Choroid plexus epithelial cell (primary cell): ENCODE measurements around the gene WDR49.

Experiments used
- DNase-seq: peaks from one replicate; pipeline ENCODE4 v3.0.0-alpha.2; 2010; ENCODE audit warnings: low read depth
- H3K4me3 ChIP-seq: 2 replicates; pipeline ENCODE4 v1.5.1; 2011; ENCODE audit warnings: low read depth, mild to moderate bottlenecking, control low read depth, low read length, moderate library complexity
- TF ChIP-seq, protein P1 (sequence below): conservative IDR thresholded peaks from 2 replicates; pipeline ENCODE4 v1.5.1; 2011; ENCODE audit warnings: low read depth, mild to moderate bottlenecking, control low read depth, inconsistent platforms, low read length, moderate library complexity

WDR49 gene

DNA sequence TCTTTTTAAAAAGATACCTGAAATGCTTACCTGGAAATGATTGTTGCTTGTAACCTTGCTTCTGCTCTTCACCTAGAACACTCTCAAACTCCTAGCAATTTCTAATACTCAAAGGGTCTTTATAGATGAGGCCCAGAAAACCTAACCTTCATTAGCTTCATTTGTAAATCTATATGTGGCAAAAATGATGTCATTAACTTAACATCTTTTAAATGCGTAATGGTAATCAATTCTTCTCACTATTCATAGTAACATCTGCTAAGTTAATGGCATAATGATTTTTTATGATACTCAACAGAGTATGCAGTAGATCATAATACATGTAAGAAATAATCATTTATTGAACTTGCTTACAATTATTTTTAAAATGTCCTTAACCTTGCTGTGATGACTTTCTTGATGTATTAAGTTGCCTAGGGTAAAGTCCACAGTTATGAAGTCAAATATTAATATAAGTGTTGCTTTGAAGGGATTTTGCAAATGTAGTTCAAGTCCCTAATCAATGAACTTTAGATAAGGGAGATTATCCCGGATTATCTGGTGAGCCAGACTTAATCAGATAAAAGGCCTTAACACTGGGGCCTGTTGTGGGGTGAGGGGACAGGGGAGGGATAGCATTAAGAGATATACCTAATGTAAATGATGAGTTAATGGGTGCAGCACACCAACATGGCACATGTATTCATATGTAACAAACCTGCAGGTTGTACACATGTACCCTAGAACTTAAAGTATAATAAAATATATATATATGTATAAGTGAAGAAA lies 169.8 kb downstream of the WDR49 start:
- TF ChIP-seq, protein P1, sequence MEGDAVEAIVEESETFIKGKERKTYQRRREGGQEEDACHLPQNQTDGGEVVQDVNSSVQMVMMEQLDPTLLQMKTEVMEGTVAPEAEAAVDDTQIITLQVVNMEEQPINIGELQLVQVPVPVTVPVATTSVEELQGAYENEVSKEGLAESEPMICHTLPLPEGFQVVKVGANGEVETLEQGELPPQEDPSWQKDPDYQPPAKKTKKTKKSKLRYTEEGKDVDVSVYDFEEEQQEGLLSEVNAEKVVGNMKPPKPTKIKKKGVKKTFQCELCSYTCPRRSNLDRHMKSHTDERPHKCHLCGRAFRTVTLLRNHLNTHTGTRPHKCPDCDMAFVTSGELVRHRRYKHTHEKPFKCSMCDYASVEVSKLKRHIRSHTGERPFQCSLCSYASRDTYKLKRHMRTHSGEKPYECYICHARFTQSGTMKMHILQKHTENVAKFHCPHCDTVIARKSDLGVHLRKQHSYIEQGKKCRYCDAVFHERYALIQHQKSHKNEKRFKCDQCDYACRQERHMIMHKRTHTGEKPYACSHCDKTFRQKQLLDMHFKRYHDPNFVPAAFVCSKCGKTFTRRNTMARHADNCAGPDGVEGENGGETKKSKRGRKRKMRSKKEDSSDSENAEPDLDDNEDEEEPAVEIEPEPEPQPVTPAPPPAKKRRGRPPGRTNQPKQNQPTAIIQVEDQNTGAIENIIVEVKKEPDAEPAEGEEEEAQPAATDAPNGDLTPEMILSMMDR, result no peak
- DNase-seq, result no peak
- H3K4me3 ChIP-seq, result no peak overlapping the region

DNA sequence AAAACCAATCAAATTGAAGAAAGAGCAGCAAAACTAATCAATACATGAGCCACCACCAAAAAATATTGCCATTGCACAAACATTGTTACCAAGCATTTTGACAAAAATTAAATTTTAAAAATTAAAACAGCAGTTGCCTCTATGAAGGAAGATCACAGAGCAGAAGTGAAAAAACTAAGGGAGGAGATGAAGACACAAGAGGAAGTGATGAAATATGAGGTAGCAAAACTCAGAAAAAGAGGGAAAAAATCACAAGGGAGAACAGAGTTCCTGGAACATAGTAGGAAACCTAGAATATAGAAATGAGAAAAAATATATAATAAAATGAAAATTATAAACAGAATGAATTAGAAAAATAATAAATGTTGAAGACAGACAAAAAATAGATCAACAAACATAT lies 172.6 kb downstream of the WDR49 start:
- TF ChIP-seq, protein P1, result no peak
- DNase-seq, result no peak
- no peak overlapping the region for H3K4me3 ChIP-seq

DNA sequence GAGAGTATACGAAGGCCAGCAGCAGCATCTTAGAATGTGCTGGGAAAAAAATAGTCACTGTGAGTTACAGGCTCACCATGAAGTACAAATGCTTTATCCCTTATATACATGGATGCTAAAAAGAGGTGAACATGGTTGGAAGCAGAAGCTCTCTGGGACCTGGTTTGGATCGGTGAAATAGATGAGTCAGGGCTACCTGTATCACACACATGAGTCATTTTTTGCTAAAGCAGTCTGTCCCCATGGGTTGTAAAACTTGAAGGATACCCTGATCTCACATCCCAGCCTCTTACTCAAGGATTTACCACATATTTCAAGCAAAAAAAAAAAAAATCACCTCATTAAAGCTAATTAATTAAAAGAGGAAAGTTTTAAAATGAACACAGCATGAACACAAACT lies 173.0 kb downstream of the WDR49 start:
- no peak overlapping the region for H3K4me3 ChIP-seq
- TF ChIP-seq, protein P1, result no peak
- no peak for DNase-seq

DNA sequence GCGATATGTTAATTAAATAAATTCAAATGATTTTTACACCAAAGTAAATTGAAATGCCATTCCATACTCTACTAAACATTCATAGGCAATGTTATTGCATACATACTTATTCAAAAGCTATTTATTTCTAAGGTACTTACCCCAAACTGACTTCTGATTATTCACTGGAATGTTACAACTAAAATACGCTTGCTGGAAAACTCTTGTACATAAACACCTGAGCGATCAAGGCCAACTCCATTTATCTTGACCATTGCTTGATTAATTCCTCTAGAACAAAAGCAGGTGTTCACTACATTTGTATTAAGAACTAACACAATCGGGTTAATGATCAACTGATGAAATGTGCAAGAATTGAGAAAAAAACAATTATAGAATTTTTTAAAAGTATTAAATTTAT lies 179.9 kb downstream of the WDR49 start, which contains the start of gene SERPINI2:
Gene SERPINI2 (minus strand): TSS at position 180 of the 400 bp plus-strand sequence. CDS start 2,208 bp downstream, outside the sequence.
- H3K4me3 ChIP-seq, result no peak within 1 kb of the TSS
- no peak for DNase-seq
- TF ChIP-seq, protein P1, result no peak

DNA sequence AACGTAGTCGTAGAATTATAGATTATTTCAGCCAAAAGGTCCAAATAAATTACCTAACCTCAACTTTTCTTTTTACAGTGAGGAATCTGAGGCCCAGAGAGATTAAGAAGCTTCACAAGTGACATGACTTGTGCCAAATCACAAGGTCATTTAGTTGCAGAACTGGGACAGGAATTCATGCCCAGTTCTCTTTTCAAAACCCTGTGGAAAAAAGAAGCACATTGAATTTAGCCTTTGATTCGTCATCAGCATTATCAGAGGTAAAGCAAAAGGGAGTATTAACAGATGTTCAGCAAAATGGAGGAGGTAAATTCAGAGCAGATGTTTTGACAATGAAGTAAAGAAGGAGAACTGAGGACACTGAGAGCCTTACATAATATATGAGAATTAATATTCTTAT lies 184.4 kb downstream of the WDR49 start:
- TF ChIP-seq, protein P1, result no peak
- no peak overlapping the region for H3K4me3 ChIP-seq
- DNase-seq, result no peak

DNA sequence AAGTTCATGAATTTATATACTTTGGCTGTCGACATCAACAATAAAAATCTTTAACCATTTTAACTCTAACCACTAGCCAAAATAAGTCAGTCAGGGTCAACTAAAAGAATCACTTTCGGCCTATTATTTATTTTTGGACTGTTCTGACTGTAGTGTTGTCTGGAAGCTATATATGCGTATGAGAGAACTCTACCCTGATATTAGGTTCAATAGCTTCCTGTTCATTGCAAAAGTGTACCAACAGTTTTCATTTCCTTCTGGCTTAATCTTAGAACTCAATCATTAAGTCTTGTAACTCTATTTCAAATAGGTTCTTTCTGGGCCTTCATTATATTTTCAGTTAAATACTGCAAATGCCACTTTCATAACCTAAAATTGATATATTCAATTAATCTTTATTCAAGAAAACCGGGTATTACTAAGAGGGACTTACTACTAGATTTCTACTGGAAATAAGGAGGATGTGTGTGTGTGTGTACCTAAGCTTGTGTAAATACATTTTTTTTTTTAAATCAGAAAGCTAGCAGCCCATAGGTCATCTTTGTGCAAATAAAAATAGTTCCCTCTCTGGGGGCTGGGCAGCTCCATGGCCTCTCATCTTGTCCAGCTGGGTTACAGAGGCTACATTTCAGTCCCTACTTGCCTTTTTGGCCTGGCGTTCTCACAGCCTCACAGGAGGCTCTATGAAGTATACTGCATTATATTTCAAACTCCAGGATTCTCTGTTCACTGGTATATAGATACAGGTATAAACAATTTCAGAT lies 185.7 kb downstream of the WDR49 start:
- H3K4me3 ChIP-seq, result no peak overlapping the region
- TF ChIP-seq, protein P1, result no peak
- DNase-seq, result no peak
